ENCODE results near the gene LGI1. TPM values are rescaled to one million over a fixed set of nuclear protein-coding genes. Genes with fewer than 3 reads are reported as not detected.

Gene LGI1
- polyA plus RNA-seq, 1 donor from 2014 or later: 2.1 TPM

- H3K79me2 ChIP-seq (replicated peaks; ENCODE audit: insufficient read depth, low read length): no peaks in the 10 kb centered on the region
- H3K4me2 ChIP-seq (ENCODE audit: low read length): no peak overlapping the region
- H3K27me3 ChIP-seq (ENCODE audit: insufficient read depth, low read depth, low read length): no peaks in the 10 kb centered on the region
- H3K36me3 ChIP-seq (ENCODE audit: insufficient read depth, low read length): no peaks in the 10 kb centered on the region
- H3K9me3 ChIP-seq (ENCODE audit: low read length): no peaks in the 10 kb centered on the region
- H3K4me3 ChIP-seq (ENCODE audit: low read length): no peak overlapping the region
- H3F3A ChIP-seq (ENCODE audit: insufficient read depth, low read length, poor library complexity, severe bottlenecking): no peaks in the 10 kb centered on the region
- H3K27ac ChIP-seq (ENCODE audit: low read length): no peak overlapping the region
- H4K20me1 ChIP-seq (ENCODE audit: insufficient read depth): no peaks in the 10 kb centered on the region
- TF ChIP-seq EZH2 (IDR thresholded peaks at IDR 0.05; ENCODE audit: borderline replicate concordance, insufficient read depth, low read length, poor library complexity, severe bottlenecking) (no peak), TAF1 (IDR thresholded peaks at IDR 0.05; ENCODE audit: low read depth) (no peak), CTCF (IDR thresholded peaks at IDR 0.05; ENCODE audit: poor library complexity, severe bottlenecking) (no peak), EP300 (conservative IDR thresholded peaks at IDR 0.05; ENCODE audit: poor library complexity, severe bottlenecking) (no peak), SMC3 (conservative IDR thresholded peaks at IDR 0.05; ENCODE audit: poor library complexity) (no peak), REST (IDR thresholded peaks at IDR 0.05; ENCODE audit: borderline replicate concordance) (no peak), MXI1 (conservative IDR thresholded peaks at IDR 0.05; ENCODE audit: poor library complexity, severe bottlenecking) (no peak), RAD21 (conservative IDR thresholded peaks at IDR 0.05) (no peak), POLR2AphosphoS5 (IDR thresholded peaks at IDR 0.05) (no peak)
- H3K9ac ChIP-seq (ENCODE audit: low read length): no peak overlapping the region
- H2AFZ ChIP-seq (ENCODE audit: low read depth, low read length): no peak overlapping the region
- H3K9me2 ChIP-seq (ENCODE audit: insufficient read depth, low read length): no peaks in the 10 kb centered on the region
These were observed 34.6 kb upstream of the LGI1 start for GRCh38 chr10:93723153-93723552.

GRCh38 chr10:93726024-93726423 is 31.7 kb upstream of the LGI1 start:
- no peak overlapping the region for H2AFZ ChIP-seq (ENCODE audit: low read depth, low read length)
- no peak overlapping the region for H3K27ac ChIP-seq (ENCODE audit: low read length)
- TF ChIP-seq POLR2AphosphoS5 (IDR thresholded peaks at IDR 0.05): no peak
- no peak for TF ChIP-seq MXI1 (conservative IDR thresholded peaks at IDR 0.05; ENCODE audit: poor library complexity, severe bottlenecking)
- TF ChIP-seq TAF1 (IDR thresholded peaks at IDR 0.05; ENCODE audit: low read depth): no peak
- TF ChIP-seq EZH2 (IDR thresholded peaks at IDR 0.05; ENCODE audit: borderline replicate concordance, insufficient read depth, low read length, poor library complexity, severe bottlenecking): no peak

More at GRCh38 chr10:93726024-93726423, 31.7 kb upstream of the LGI1 start:
- Histone ChIP-seq H3F3A (ENCODE audit: insufficient read depth, low read length, poor library complexity, severe bottlenecking) (no peaks in the 10 kb centered on the region), H3K9me2 (ENCODE audit: insufficient read depth, low read length) (no peaks in the 10 kb centered on the region), H3K36me3 (ENCODE audit: insufficient read depth, low read length) (no peaks in the 10 kb centered on the region), H3K27me3 (ENCODE audit: insufficient read depth, low read depth, low read length) (no peaks in the 10 kb centered on the region), H3K9ac (ENCODE audit: low read length) (no peak overlapping the region), H4K20me1 (ENCODE audit: insufficient read depth) (no peaks in the 10 kb centered on the region), H3K4me2 (ENCODE audit: low read length) (no peak overlapping the region), H3K9me3 (ENCODE audit: low read length) (no peaks in the 10 kb centered on the region), H3K79me2 (replicated peaks; ENCODE audit: insufficient read depth, low read length) (no peaks in the 10 kb centered on the region), H3K4me3 (ENCODE audit: low read length) (no peak overlapping the region)
